SK-N-SH (cell line): ENCODE measurements around the gene NSUN4. TPM values are rescaled to one million over a fixed set of nuclear protein-coding genes. Genes with fewer than 3 reads are reported as not detected.
A peak's percentile ranks its signal among the peaks of the same experiment; 100 is the strongest.

Experiments
- CTCF ChIA-PET: fragments of 300-600, 350-600 bp; formaldehyde crosslinking; extraction: SDS; loops from one replicate; lab custom pipeline; 2021; lab: Yijun Ruan, JAX
- POLR2A ChIA-PET: fragments of 350-600 bp; sonication (Branson Sonifier 250); formaldehyde crosslinking; extraction: SDS; loops from one replicate; lab custom pipeline; 2020; ENCODE audit warnings: antibody characterized with exemption, inconsistent platforms; lab: Yijun Ruan, JAX
- DNase-seq: peaks from one replicate; pipeline ENCODE4 v3.0.0; 2012
- H2AFZ ChIP-seq: fragments of 200-600 bp; sonication (generic); 2 replicates; pipeline ENCODE4 v1.8.1; 2016; ENCODE audit warnings: antibody characterized with exemption, mild to moderate bottlenecking, low read depth
- H3F3A ChIP-seq: fragments of 200-600 bp; sonication (generic); replicated peaks from 2 replicates; pipeline ENCODE3; 2016; ENCODE audit warnings: antibody characterized with exemption, mild to moderate bottlenecking; ENCODE audit not compliant: insufficient read depth
- H3K27ac ChIP-seq, 2 experiments: fragments of 200-500 bp in 1 of 2; fragments of 200-600 bp in 1 of 2; sonication (Bioruptor generic) in 1 of 2; sonication (generic), shearing (Covaris generic) in 1 of 2; 2 replicates each; pipeline versions ENCODE4 v1.5.1 to v1.6.1; 2014 to 2016; ENCODE audit warnings: low read depth in 2 of 2, inconsistent platforms in 1 of 2, low read length in 1 of 2, mild to moderate bottlenecking in 1 of 2, mixed read lengths in 1 of 2
- H3K27me3 ChIP-seq: fragments of 200-600 bp; sonication (generic), shearing (Covaris generic); 2 replicates; pipeline ENCODE4 v1.6.1; 2016; ENCODE audit warnings: mixed run types; ENCODE audit not compliant: insufficient read depth
- H3K36me3 ChIP-seq, 2 experiments: fragments of 200-500 bp in 1 of 2; fragments of 200-600 bp in 1 of 2; sonication (Bioruptor generic) in 1 of 2; sonication (generic) in 1 of 2; replicated peaks in 1 of 2; 2 replicates each; pipeline versions ENCODE3 to v1.5.1; 2014 to 2016; ENCODE audit warnings: low read length in 1 of 2, mild to moderate bottlenecking in 1 of 2; ENCODE audit not compliant: insufficient read depth in 2 of 2, control insufficient read depth in 1 of 2
- H3K4me1 ChIP-seq, 2 experiments: fragments of 200-500 bp in 1 of 2; fragments of 200-600 bp in 1 of 2; sonication (Bioruptor generic) in 1 of 2; sonication (generic), shearing (Covaris generic) in 1 of 2; 2 replicates each; pipeline versions ENCODE4 v1.5.1 to v1.6.1; 2014 to 2016; ENCODE audit warnings: low read depth in 1 of 2, low read length in 1 of 2, mixed run types in 1 of 2; ENCODE audit not compliant: insufficient read depth in 2 of 2, control insufficient read depth in 1 of 2
- H3K4me2 ChIP-seq: fragments of 200-600 bp; sonication (generic), shearing (Covaris generic); 2 replicates; pipeline ENCODE4 v1.6.1; 2017; ENCODE audit warnings: mixed run types
- H3K4me3 ChIP-seq, 2 experiments: fragments of 200-500 bp in 1 of 2; fragments of 200-600 bp in 1 of 2; sonication (Bioruptor generic) in 1 of 2; sonication (generic), shearing (Covaris generic) in 1 of 2; 2 replicates each; pipeline versions ENCODE4 v1.5.1 to v1.8.1; 2014 to 2016; ENCODE audit warnings: low read depth in 2 of 2, inconsistent platforms in 1 of 2, low read length in 1 of 2, mild to moderate bottlenecking in 1 of 2, mixed read lengths in 1 of 2, moderate library complexity in 1 of 2
- H3K79me2 ChIP-seq: fragments of 200-600 bp; sonication (generic); 2 replicates; pipeline ENCODE4 v1.8.1; 2017; ENCODE audit warnings: mild to moderate bottlenecking; ENCODE audit not compliant: insufficient read depth
- H3K9ac ChIP-seq: fragments of 200-600 bp; sonication (generic); 2 replicates; pipeline ENCODE4 v1.6.1; 2017; ENCODE audit warnings: mixed run types
- H3K9me2 ChIP-seq: fragments of 200-600 bp; sonication (generic); 2 replicates; pipeline ENCODE4 v1.6.1; 2017; ENCODE audit warnings: mixed run types
- H3K9me3 ChIP-seq: fragments of 200-600 bp; sonication (generic); 2 replicates; pipeline ENCODE4 v1.6.1; 2017; ENCODE audit warnings: mixed run types, mild to moderate bottlenecking, moderate library complexity
- H4K20me1 ChIP-seq: fragments of 200-600 bp; sonication (generic); 2 replicates; pipeline ENCODE4 v1.6.1; 2017; ENCODE audit warnings: mild to moderate bottlenecking, mixed run types; ENCODE audit not compliant: insufficient read depth
- CTCF ChIP-seq: fragments of 200-600 bp; sonication (generic); IDR thresholded peaks from 2 replicates; pipeline ENCODE4 v1.6.1; 2017; ENCODE audit warnings: antibody characterized with exemption, mild to moderate bottlenecking, moderate library complexity
- EP300 ChIP-seq, 2 experiments: IDR thresholded peaks; 2 replicates each; pipeline versions ENCODE4 v1.4.0 to v1.6.1; 2012; ENCODE audit warnings: borderline replicate concordance in 1 of 2, low read depth in 1 of 2, low read length in 1 of 2
- EZH2phosphoT487 ChIP-seq: fragments of 200-600 bp; sonication (generic); IDR thresholded peaks from 2 replicates; pipeline ENCODE4 v1.6.1; 2017; ENCODE audit warnings: low read depth, mixed run types, mild to moderate bottlenecking, antibody characterized with exemption, moderate library complexity, borderline replicate concordance
- FOXJ3 ChIP-seq: sonication (generic); formaldehyde crosslinking; IDR thresholded peaks from 2 replicates; pipeline ENCODE4 v1.5.1; 2020; ENCODE audit warnings: mild to moderate bottlenecking, missing genetic modification reagents
- GATA2 ChIP-seq: sonication (generic); formaldehyde crosslinking; IDR thresholded peaks from 2 replicates; pipeline ENCODE4 v1.5.0; 2020; ENCODE audit warnings: mild to moderate bottlenecking, missing genetic modification reagents
- IRF3 ChIP-seq: fragments of 150-350 bp; IDR thresholded peaks from 2 replicates; pipeline ENCODE4 v1.6.1; 2016; ENCODE audit warnings: mild to moderate bottlenecking, low read depth, low read length
- JUND ChIP-seq: IDR thresholded peaks from 2 replicates; pipeline ENCODE4 v1.4.0; 2012
- NFIC ChIP-seq: IDR thresholded peaks from 2 replicates; pipeline ENCODE4 v1.4.0; 2012; ENCODE audit warnings: borderline replicate concordance
- RAD21 ChIP-seq: IDR thresholded peaks from 2 replicates; pipeline ENCODE4 v1.6.1; 2012; ENCODE audit warnings: mild to moderate bottlenecking, low read length
- RCOR1 ChIP-seq: fragments of 150-350 bp; IDR thresholded peaks from 2 replicates; pipeline ENCODE4 v1.6.1; 2017; ENCODE audit warnings: antibody characterized with exemption, low read length
- REST ChIP-seq: IDR thresholded peaks from 2 replicates; pipeline ENCODE4 v1.6.1; 2012; ENCODE audit warnings: mild to moderate bottlenecking, low read depth, low read length, moderate library complexity
- RXRA ChIP-seq: IDR thresholded peaks from 2 replicates; pipeline ENCODE4 v1.4.0; 2012; ENCODE audit warnings: low read depth, mild to moderate bottlenecking, borderline replicate concordance
- SIN3A ChIP-seq: IDR thresholded peaks from 2 replicates; pipeline ENCODE4 v1.6.1; 2012; ENCODE audit warnings: low read depth, mild to moderate bottlenecking, low read length, moderate library complexity, borderline replicate concordance
- TAF1 ChIP-seq: IDR thresholded peaks from 2 replicates; pipeline ENCODE4 v1.6.1; 2012; ENCODE audit warnings: low read depth, mild to moderate bottlenecking, low read length, moderate library complexity, borderline replicate concordance
- TCF12 ChIP-seq: IDR thresholded peaks from 2 replicates; pipeline ENCODE4 v1.4.0; 2012
- ZBTB33 ChIP-seq: IDR thresholded peaks from 2 replicates; pipeline ENCODE4 v1.4.0; 2012; ENCODE audit warnings: low read depth, borderline replicate concordance
- WGBS: methylation state at CpG from one replicate; pipeline ENCODE4 v1.1.6; 2017; ENCODE audit warnings: low lambda C conversion rate; 5-methylcytosine and 5-hydroxymethylcytosine counted together
- polyA plus RNA-seq, 3 experiments: library from polyadenylated mRNA; depleted of rRNA; stranded (reverse); fragments of >200 nt; gene quantifications; 2 replicates each; pipeline ENCODE4 v1.2.3, GENCODE V29; 2012
- TF ChIP-seq, protein P1 (sequence below): IDR thresholded peaks from 2 replicates; pipeline ENCODE4 v1.4.0; 2012; ENCODE audit warnings: low read depth
- TF ChIP-seq, protein P2 (sequence below): fragments of 150-350 bp; IDR thresholded peaks from 2 replicates; pipeline ENCODE4 v1.6.1; 2017; ENCODE audit warnings: antibody characterized with exemption, low read length, low read depth, borderline replicate concordance

The NSUN4 gene
- polyA plus RNA-seq, 1 of the 3 experiments (the other 2 are of a cell fraction): 14.7 TPM

GRCh38 chr1:46300673-46301405, 39.8 kb upstream of the NSUN4 start:
- TF ChIP-seq, protein P1, sequence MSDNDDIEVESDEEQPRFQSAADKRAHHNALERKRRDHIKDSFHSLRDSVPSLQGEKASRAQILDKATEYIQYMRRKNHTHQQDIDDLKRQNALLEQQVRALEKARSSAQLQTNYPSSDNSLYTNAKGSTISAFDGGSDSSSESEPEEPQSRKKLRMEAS: no peak
- TF ChIP-seq RXRA (no peak), JUND (no peak), NFIC (no peak), TAF1 (no peak), RAD21 (no peak), FOXJ3 (CRISPR knock-in tag) (no peak), SIN3A (no peak), ZBTB33 (no peak), RCOR1 (no peak), EP300 (IDR thresholded peaks at IDR 0.05; ENCODE audit: borderline replicate concordance in 1 of 2, low read depth in 1 of 2, low read length in 1 of 2) (no peak), EZH2phosphoT487 (no peak), GATA2 (CRISPR knock-in tag) (no peak), CTCF (no peak), TCF12 (no peak), IRF3 (no peak), REST (no peak)
- TF ChIP-seq, protein P2, sequence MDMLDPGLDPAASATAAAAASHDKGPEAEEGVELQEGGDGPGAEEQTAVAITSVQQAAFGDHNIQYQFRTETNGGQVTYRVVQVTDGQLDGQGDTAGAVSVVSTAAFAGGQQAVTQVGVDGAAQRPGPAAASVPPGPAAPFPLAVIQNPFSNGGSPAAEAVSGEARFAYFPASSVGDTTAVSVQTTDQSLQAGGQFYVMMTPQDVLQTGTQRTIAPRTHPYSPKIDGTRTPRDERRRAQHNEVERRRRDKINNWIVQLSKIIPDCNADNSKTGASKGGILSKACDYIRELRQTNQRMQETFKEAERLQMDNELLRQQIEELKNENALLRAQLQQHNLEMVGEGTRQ: no peak
- TF ChIP-seq, all 33 proteins: peak for 0
- Histone ChIP-seq H3K9me3 (no peaks in the 10 kb centered on the region), H3K9ac (peak overlapping the region; percentile 98), H4K20me1 (peaks cover 8% of the 10 kb centered on the region), H3K36me3 (peaks cover 22 to 26% of the 10 kb centered on the region in 2 experiments), H2AFZ (peak overlapping the region; percentile 42; the same call in 1 of the 2 replicates), H3K4me3 (peak overlapping the region; percentile 66 to 89), H3K9me2 (no peaks in the 10 kb centered on the region), H3F3A (peaks cover 10% of the 10 kb centered on the region), H3K27ac (peak overlapping the region; percentile 93), H3K27me3 (no peaks in the 10 kb centered on the region), H3K79me2 (peaks cover 82% of the 10 kb centered on the region), H3K4me2 (peak overlapping the region; percentile 95), H3K4me1 (peaks cover 10 to 11% of the 10 kb centered on the region in 2 experiments)
- CTCF ChIA-PET: interaction anchor here (0.8 to 1.2 kb wide), 2 partner anchors 22 to 47 kb away, joined by 3 read pairs; no protein-coding TSS in a partner anchor
- no peak for DNase-seq
- WGBS: 66% methylated on average over 6 of the region's 6 CpGs
- POLR2A ChIA-PET: interaction anchor here (0.9 kb wide), 1 partner anchor 16 kb away, joined by 5 read pairs; no protein-coding TSS in a partner anchor
